ENCODE measurements around the gene UST. TPM values are rescaled to one million over a fixed set of nuclear protein-coding genes. Genes with fewer than 3 reads are reported as not detected.
"Not testable (repeated sequence)": the region's sequence is repeated elsewhere in the genome, so short reads cannot be mapped to it uniquely, and the experiment has no call there.

The UST gene
- polyA plus RNA-seq, 1 donor (not counting 4 experiments of a cell fraction or from before 2014, with no cell fraction given) = 6.1 TPM

DNA sequence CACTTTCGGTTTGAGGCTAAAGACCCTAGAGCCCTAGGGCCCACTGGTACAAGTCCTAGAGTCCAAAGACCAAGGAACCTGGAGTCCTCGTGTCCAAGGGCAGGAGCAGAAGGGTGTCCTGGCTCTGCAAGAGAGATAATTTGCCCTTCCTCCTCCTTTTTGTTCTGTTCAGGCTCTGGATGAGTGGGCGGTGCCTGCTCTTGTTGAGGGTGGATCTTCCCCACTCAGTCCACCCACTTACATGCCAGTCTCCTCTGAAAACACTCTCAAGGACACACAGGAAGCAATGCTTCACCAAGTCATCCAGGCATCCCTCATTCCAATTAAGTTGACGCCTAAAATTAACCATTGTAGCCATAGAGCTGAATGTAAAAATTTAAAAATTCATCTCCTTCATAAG, 102.1 kb downstream of the UST start:
- H3K9me1 ChIP-seq (ENCODE audit: control insufficient read depth, extremely low read depth, insufficient read depth, low read length) = peaks cover 3% of the 10 kb centered on the region
- H3K27ac ChIP-seq (ENCODE audit: control insufficient read depth, insufficient read depth, low read length) = no peak overlapping the region
- TF ChIP-seq EZH2 (IDR thresholded peaks at IDR 0.05; ENCODE audit: low read length) = no peak
- TF ChIP-seq, protein P1, sequence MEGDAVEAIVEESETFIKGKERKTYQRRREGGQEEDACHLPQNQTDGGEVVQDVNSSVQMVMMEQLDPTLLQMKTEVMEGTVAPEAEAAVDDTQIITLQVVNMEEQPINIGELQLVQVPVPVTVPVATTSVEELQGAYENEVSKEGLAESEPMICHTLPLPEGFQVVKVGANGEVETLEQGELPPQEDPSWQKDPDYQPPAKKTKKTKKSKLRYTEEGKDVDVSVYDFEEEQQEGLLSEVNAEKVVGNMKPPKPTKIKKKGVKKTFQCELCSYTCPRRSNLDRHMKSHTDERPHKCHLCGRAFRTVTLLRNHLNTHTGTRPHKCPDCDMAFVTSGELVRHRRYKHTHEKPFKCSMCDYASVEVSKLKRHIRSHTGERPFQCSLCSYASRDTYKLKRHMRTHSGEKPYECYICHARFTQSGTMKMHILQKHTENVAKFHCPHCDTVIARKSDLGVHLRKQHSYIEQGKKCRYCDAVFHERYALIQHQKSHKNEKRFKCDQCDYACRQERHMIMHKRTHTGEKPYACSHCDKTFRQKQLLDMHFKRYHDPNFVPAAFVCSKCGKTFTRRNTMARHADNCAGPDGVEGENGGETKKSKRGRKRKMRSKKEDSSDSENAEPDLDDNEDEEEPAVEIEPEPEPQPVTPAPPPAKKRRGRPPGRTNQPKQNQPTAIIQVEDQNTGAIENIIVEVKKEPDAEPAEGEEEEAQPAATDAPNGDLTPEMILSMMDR (optimal IDR thresholded peaks at IDR 0.05 in 1 of 3, IDR thresholded peaks at IDR 0.05 in 1 of 3, conservative IDR thresholded peaks at IDR 0.05 in 1 of 3; ENCODE audit: extremely low read depth in 1 of 3, insufficient read depth in 2 of 3, low read length in 3 of 3) = no peak
- peaks cover 5% of the 10 kb centered on the region for H3K4me1 ChIP-seq (ENCODE audit: control insufficient read depth, extremely low read depth, insufficient read depth, low read length)
- H3K4me2 ChIP-seq (ENCODE audit: control insufficient read depth, extremely low read depth, insufficient read depth, low read depth, low read length) = no peak overlapping the region
- no peaks in the 10 kb centered on the region for H3K27me3 ChIP-seq (ENCODE audit: control insufficient read depth, extremely low read depth, insufficient read depth, low read length)
- no peak overlapping the region for H3K4me3 ChIP-seq (ENCODE audit: control insufficient read depth in 2 of 3, extremely low read depth in 1 of 3, insufficient read depth in 2 of 3, low read depth in 1 of 3, low read length in 3 of 3)
- H2AFZ ChIP-seq (ENCODE audit: control insufficient read depth, low read length) = no peak overlapping the region
- no peaks in the 10 kb centered on the region for H3K79me2 ChIP-seq (ENCODE audit: control insufficient read depth, insufficient read depth, low read length)
- H3K9ac ChIP-seq (ENCODE audit: control insufficient read depth, extremely low read depth, insufficient read depth, low read length) = no peak overlapping the region
- H4K20me1 ChIP-seq (ENCODE audit: control insufficient read depth, extremely low read depth, insufficient read depth, low read length) = no peaks in the 10 kb centered on the region
- no peaks in the 10 kb centered on the region for H3K9me3 ChIP-seq (ENCODE audit: control insufficient read depth, low read depth, low read length)
- no peaks in the 10 kb centered on the region for H3K36me3 ChIP-seq (ENCODE audit: control insufficient read depth in 2 of 2, extremely low read depth in 1 of 2, insufficient read depth in 2 of 2, low read length in 2 of 2)
- FAIRE-seq (no peak), DNase-seq (ENCODE audit: low read depth, low spot score) (no peak)
- dilution Hi-C loops (cut with MboI; ENCODE audit: extremely low pct_ligation_motif_present, low sequenced_read_pairs) = no loop called here

DNA sequence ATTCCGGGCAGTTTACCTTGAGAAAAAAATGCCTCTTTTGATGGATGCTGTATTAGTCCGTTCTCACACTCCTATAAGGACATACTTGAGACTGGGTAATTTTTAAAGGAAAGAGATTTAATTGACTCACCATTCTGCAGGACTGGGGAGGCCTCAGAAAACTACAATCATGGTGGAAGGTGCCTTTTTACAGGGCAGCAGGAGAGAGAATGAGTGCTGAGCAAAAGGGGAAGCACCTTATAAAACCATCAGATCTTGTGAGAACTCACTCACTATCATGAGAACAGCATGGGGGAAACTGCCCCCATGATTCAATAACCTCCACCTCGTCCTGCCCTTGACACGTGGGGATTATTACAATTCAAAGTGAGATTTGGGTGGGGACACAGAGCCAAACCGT, 102.6 kb downstream of the UST start:
- H3K79me2 ChIP-seq (ENCODE audit: control insufficient read depth, insufficient read depth, low read length); H4K20me1 ChIP-seq (ENCODE audit: control insufficient read depth, extremely low read depth, insufficient read depth, low read length); H3K27me3 ChIP-seq (ENCODE audit: control insufficient read depth, extremely low read depth, insufficient read depth, low read length); dilution Hi-C loops (cut with MboI; ENCODE audit: extremely low pct_ligation_motif_present, low sequenced_read_pairs); FAIRE-seq; H3K36me3 ChIP-seq (ENCODE audit: control insufficient read depth in 2 of 2, extremely low read depth in 1 of 2, insufficient read depth in 2 of 2, low read length in 2 of 2); H3K9ac ChIP-seq (ENCODE audit: control insufficient read depth, extremely low read depth, insufficient read depth, low read length); DNase-seq (ENCODE audit: low read depth, low spot score); H3K27ac ChIP-seq (ENCODE audit: control insufficient read depth, insufficient read depth, low read length); H3K4me1 ChIP-seq (ENCODE audit: control insufficient read depth, extremely low read depth, insufficient read depth, low read length); H2AFZ ChIP-seq (ENCODE audit: control insufficient read depth, low read length); H3K9me1 ChIP-seq (ENCODE audit: control insufficient read depth, extremely low read depth, insufficient read depth, low read length); H3K9me3 ChIP-seq (ENCODE audit: control insufficient read depth, low read depth, low read length); H3K4me3 ChIP-seq (ENCODE audit: control insufficient read depth in 2 of 3, extremely low read depth in 1 of 3, insufficient read depth in 2 of 3, low read depth in 1 of 3, low read length in 3 of 3); H3K4me2 ChIP-seq (ENCODE audit: control insufficient read depth, extremely low read depth, insufficient read depth, low read depth, low read length): not testable (repeated sequence)

DNA sequence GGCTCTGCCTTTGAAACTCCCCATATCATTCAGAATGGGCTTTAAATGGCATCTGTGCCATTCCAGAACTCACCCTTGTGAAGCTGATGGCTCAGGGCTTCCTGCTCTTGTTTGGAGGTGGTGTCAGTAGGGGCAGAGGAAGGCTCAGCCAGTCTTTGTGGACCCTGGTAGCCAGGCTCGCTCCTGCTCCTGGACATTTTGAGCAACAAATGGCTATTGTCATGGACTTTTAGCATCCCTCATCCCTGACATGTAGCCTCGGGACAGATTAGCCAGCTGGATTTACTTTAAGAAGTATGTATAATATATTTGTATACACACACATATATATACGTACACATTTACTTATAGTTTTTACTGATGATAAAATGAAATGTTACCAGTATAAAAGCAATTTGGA, 104.1 kb downstream of the UST start:
- dilution Hi-C loops (cut with MboI; ENCODE audit: extremely low pct_ligation_motif_present, low sequenced_read_pairs) = no loop called here
- no peak overlapping the region for H2AFZ ChIP-seq (ENCODE audit: control insufficient read depth, low read length)
- no peak overlapping the region for H3K9ac ChIP-seq (ENCODE audit: control insufficient read depth, extremely low read depth, insufficient read depth, low read length)
- TF ChIP-seq, protein P1 (optimal IDR thresholded peaks at IDR 0.05 in 1 of 3, IDR thresholded peaks at IDR 0.05 in 1 of 3, conservative IDR thresholded peaks at IDR 0.05 in 1 of 3; ENCODE audit: extremely low read depth in 1 of 3, insufficient read depth in 2 of 3, low read length in 3 of 3) = no peak
- no peak for TF ChIP-seq EZH2 (IDR thresholded peaks at IDR 0.05; ENCODE audit: low read length)
- peaks cover 13% of the 10 kb centered on the region for H3K4me1 ChIP-seq (ENCODE audit: control insufficient read depth, extremely low read depth, insufficient read depth, low read length)
- H3K27ac ChIP-seq (ENCODE audit: control insufficient read depth, insufficient read depth, low read length) = no peak overlapping the region
- H3K36me3 ChIP-seq (ENCODE audit: control insufficient read depth in 2 of 2, extremely low read depth in 1 of 2, insufficient read depth in 2 of 2, low read length in 2 of 2) = no peaks in the 10 kb centered on the region
- no peaks in the 10 kb centered on the region for H3K79me2 ChIP-seq (ENCODE audit: control insufficient read depth, insufficient read depth, low read length)
- H3K4me2 ChIP-seq (ENCODE audit: control insufficient read depth, extremely low read depth, insufficient read depth, low read depth, low read length) = no peak overlapping the region
- peaks cover 3% of the 10 kb centered on the region for H3K9me1 ChIP-seq (ENCODE audit: control insufficient read depth, extremely low read depth, insufficient read depth, low read length)
- no peak overlapping the region for H3K4me3 ChIP-seq (ENCODE audit: control insufficient read depth in 2 of 3, extremely low read depth in 1 of 3, insufficient read depth in 2 of 3, low read depth in 1 of 3, low read length in 3 of 3)
- DNase-seq (ENCODE audit: low read depth, low spot score) (no peak), FAIRE-seq (no peak)
- H4K20me1 ChIP-seq (ENCODE audit: control insufficient read depth, extremely low read depth, insufficient read depth, low read length) = no peaks in the 10 kb centered on the region
- H3K27me3 ChIP-seq (ENCODE audit: control insufficient read depth, extremely low read depth, insufficient read depth, low read length) = no peaks in the 10 kb centered on the region
- H3K9me3 ChIP-seq (ENCODE audit: control insufficient read depth, low read depth, low read length) = no peaks in the 10 kb centered on the region
